ENCODE data around the gene SRGAP3.

DNA sequence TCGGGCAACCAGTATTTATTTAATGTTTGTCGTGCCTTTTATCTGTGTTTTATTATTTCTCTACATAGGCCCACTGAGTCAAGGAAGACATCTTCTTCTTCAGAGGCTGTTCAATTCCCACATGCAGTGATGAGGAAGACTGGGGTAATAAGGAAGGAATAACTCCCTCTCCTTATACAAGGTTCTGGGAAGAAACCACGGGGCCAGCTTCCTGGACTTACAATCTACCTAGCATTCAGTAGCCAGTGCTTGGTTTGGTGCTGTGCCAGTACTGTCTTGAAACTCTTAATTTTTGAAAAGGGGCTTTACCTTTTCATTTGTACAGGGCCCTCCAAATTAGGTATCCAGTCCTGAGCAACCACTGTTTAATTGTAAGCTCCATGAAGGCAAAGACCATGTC, 51.2 kb downstream of the SRGAP3 start:
- TF ChIP-seq, protein P1, sequence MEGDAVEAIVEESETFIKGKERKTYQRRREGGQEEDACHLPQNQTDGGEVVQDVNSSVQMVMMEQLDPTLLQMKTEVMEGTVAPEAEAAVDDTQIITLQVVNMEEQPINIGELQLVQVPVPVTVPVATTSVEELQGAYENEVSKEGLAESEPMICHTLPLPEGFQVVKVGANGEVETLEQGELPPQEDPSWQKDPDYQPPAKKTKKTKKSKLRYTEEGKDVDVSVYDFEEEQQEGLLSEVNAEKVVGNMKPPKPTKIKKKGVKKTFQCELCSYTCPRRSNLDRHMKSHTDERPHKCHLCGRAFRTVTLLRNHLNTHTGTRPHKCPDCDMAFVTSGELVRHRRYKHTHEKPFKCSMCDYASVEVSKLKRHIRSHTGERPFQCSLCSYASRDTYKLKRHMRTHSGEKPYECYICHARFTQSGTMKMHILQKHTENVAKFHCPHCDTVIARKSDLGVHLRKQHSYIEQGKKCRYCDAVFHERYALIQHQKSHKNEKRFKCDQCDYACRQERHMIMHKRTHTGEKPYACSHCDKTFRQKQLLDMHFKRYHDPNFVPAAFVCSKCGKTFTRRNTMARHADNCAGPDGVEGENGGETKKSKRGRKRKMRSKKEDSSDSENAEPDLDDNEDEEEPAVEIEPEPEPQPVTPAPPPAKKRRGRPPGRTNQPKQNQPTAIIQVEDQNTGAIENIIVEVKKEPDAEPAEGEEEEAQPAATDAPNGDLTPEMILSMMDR (conservative IDR thresholded peaks at IDR 0.05; ENCODE audit: low read depth, low read length): no peak
- TF ChIP-seq EZH2 (IDR thresholded peaks at IDR 0.05; ENCODE audit: borderline replicate concordance, low read depth, low read length, poor library complexity, severe bottlenecking): no peak

All from A673 (cell line).